HEK293 (cell line): ENCODE results near the gene ABHD12B.

ENCODE experiments used
- CTCF ChIA-PET: fragments of 350-600 bp; formaldehyde crosslinking; extraction: SDS; loops from one replicate; lab custom pipeline; 2021; ENCODE audit warnings: antibody characterized with exemption; lab: Yijun Ruan, JAX
- POLR2A ChIA-PET: fragments of 300-600 bp; formaldehyde crosslinking; extraction: SDS; loops from one replicate; lab custom pipeline; 2020; ENCODE audit warnings: antibody characterized with exemption, inconsistent platforms; lab: Yijun Ruan, JAX
- H3K27ac ChIP-seq: fragments of 200-500 bp; sonication (Bioruptor generic); 2 replicates; pipeline ENCODE4 v1.5.1; 2014; ENCODE audit warnings: low read depth, low read length, control low read depth, inconsistent platforms; ENCODE audit errors: extremely low read depth
- H3K36me3 ChIP-seq, 2 experiments: fragments of 200-500 bp in 1 of 2; sonication (Bioruptor generic) in 1 of 2; 1 replicate in 1 of 2; 2 replicates in 1 of 2; pipeline ENCODE4 v1.5.1; 2014 to 2017; ENCODE audit warnings: inconsistent platforms in 2 of 2, low read length in 2 of 2; ENCODE audit not compliant: control insufficient read depth in 2 of 2, insufficient read depth in 1 of 2
- H3K4me1 ChIP-seq: fragments of 200-500 bp; sonication (Bioruptor generic); 2 replicates; pipeline ENCODE4 v1.5.1; 2014; ENCODE audit warnings: mild to moderate bottlenecking, low read length, inconsistent platforms; ENCODE audit not compliant: control insufficient read depth, insufficient read depth
- H3K4me3 ChIP-seq: 2 replicates; pipeline ENCODE4 v1.5.1; 2011; ENCODE audit warnings: low read depth, mild to moderate bottlenecking, control low read depth, low read length, moderate library complexity
- H3K9me3 ChIP-seq: fragments of 200-500 bp; sonication (Bioruptor generic); 2 replicates; pipeline ENCODE4 v1.5.1; 2014; ENCODE audit warnings: low read depth, low read length, inconsistent platforms; ENCODE audit not compliant: control insufficient read depth, insufficient read depth
- AEBP2 ChIP-seq: fragments of 450-650 bp; formaldehyde crosslinking; IDR thresholded peaks from 2 replicates; pipeline ENCODE4 v1.5.1; 2016; ENCODE audit warnings: missing biosample characterization, missing genetic modification characterization, borderline replicate concordance
- BCL11A ChIP-seq: fragments of 450-650 bp; formaldehyde crosslinking; IDR thresholded peaks from 2 replicates; pipeline ENCODE4 v1.5.1; 2016; ENCODE audit warnings: low read depth, missing biosample characterization, missing genetic modification characterization
- BCL6B ChIP-seq: fragments of 450-650 bp; formaldehyde crosslinking; IDR thresholded peaks from 2 replicates; pipeline ENCODE4 v1.5.1; 2017; ENCODE audit warnings: missing biosample characterization, missing genetic modification characterization
- GLI4 ChIP-seq: fragments of 450-650 bp; formaldehyde crosslinking; IDR thresholded peaks from 2 replicates; pipeline ENCODE4 v1.5.1; 2016; ENCODE audit warnings: missing biosample characterization, missing genetic modification characterization
- KLF17 ChIP-seq: fragments of 450-650 bp; formaldehyde crosslinking; IDR thresholded peaks from 2 replicates; pipeline ENCODE4 v1.5.1; 2016; ENCODE audit warnings: missing biosample characterization, missing genetic modification characterization
- MYNN ChIP-seq: fragments of 450-650 bp; formaldehyde crosslinking; IDR thresholded peaks from 2 replicates; pipeline ENCODE4 v1.5.1; 2016; ENCODE audit warnings: missing biosample characterization, missing genetic modification characterization, borderline replicate concordance
- PRDM4 ChIP-seq: fragments of 450-650 bp; formaldehyde crosslinking; IDR thresholded peaks from 2 replicates; pipeline ENCODE4 v1.5.1; 2017; ENCODE audit warnings: missing biosample characterization, missing genetic modification characterization
- REST ChIP-seq: fragments of 450-650 bp; formaldehyde crosslinking; IDR thresholded peaks from 2 replicates; pipeline ENCODE4 v1.5.1; 2016; ENCODE audit warnings: missing biosample characterization, missing genetic modification characterization
- ZBTB6 ChIP-seq: fragments of 450-650 bp; formaldehyde crosslinking; IDR thresholded peaks from 2 replicates; pipeline ENCODE4 v1.5.1; 2017; ENCODE audit warnings: missing biosample characterization, missing genetic modification characterization
- ZBTB8A ChIP-seq: fragments of 450-650 bp; formaldehyde crosslinking; IDR thresholded peaks from 2 replicates; pipeline ENCODE4 v1.5.1; 2016; ENCODE audit warnings: missing biosample characterization, missing genetic modification characterization
- ZNF148 ChIP-seq: fragments of 450-650 bp; formaldehyde crosslinking; IDR thresholded peaks from 2 replicates; pipeline ENCODE4 v1.5.0; 2017; ENCODE audit warnings: missing biosample characterization, missing genetic modification characterization, borderline replicate concordance
- ZNF248 ChIP-seq: fragments of 450-650 bp; formaldehyde crosslinking; IDR thresholded peaks from 2 replicates; pipeline ENCODE4 v1.5.1; 2017; ENCODE audit warnings: missing biosample characterization, missing genetic modification characterization
- ZNF404 ChIP-seq: fragments of 450-650 bp; formaldehyde crosslinking; IDR thresholded peaks from 2 replicates; pipeline ENCODE4 v1.5.1; 2017; ENCODE audit warnings: missing biosample characterization, missing genetic modification characterization
- ZNF426 ChIP-seq: fragments of 450-650 bp; formaldehyde crosslinking; IDR thresholded peaks from 2 replicates; pipeline ENCODE4 v1.5.1; 2017; ENCODE audit warnings: missing biosample characterization, missing genetic modification characterization, mild to moderate bottlenecking, inconsistent platforms, moderate library complexity
- ZNF600 ChIP-seq: fragments of 450-650 bp; formaldehyde crosslinking; IDR thresholded peaks from 2 replicates; pipeline ENCODE4 v1.5.1; 2016; ENCODE audit warnings: missing biosample characterization, missing genetic modification characterization
- ZNF610 ChIP-seq: fragments of 450-650 bp; formaldehyde crosslinking; IDR thresholded peaks from 2 replicates; pipeline ENCODE4 v1.5.1; 2016; ENCODE audit warnings: missing biosample characterization, missing genetic modification characterization, borderline replicate concordance

ABHD12B gene

GRCh38 chr14:50904719-50905118, 32.9 kb downstream of the ABHD12B start:
- POLR2A ChIA-PET: interaction anchor here (0.5 kb wide), 1 partner anchor 140 kb away, joined by 4 read pairs; no protein-coding TSS in a partner anchor
- TF ChIP-seq ZNF148 (tag by site-specific recombination) (no peak), MYNN (tag by site-specific recombination) (no peak), PRDM4 (tag by site-specific recombination) (no peak), ZNF600 (no peak), AEBP2 (tag by site-specific recombination) (no peak), KLF17 (no peak), ZNF404 (tag by site-specific recombination) (no peak), ZNF248 (tag by site-specific recombination) (no peak), BCL11A (tag by site-specific recombination) (no peak), BCL6B (no peak), ZBTB8A (no peak), REST (tag by site-specific recombination) (no peak), ZNF610 (tag by site-specific recombination) (no peak), ZBTB6 (tag by site-specific recombination) (no peak), GLI4 (tag by site-specific recombination) (no peak), ZNF426 (tag by site-specific recombination) (no peak)
- CTCF ChIA-PET: interaction anchor here (1.1 kb wide), 1 partner anchor 51 kb away, joined by 3 read pairs; no protein-coding TSS in a partner anchor
- Histone ChIP-seq H3K4me1 (no peaks in the 10 kb centered on the region), H3K36me3 (peaks cover 12 to 66% of the 10 kb centered on the region in 2 experiments), H3K4me3 (no peak overlapping the region), H3K27ac (no peak overlapping the region), H3K9me3 (no peaks in the 10 kb centered on the region)
